SK-N-MC (cell line): ENCODE results near the gene BEX2.
"Not testable (repeated sequence)": the region's sequence is repeated elsewhere in the genome, so short reads cannot be mapped to it uniquely, and the experiment has no call there.

Experiments
- EZH2 ChIP-seq: fragments of 200-600 bp; sonication (generic); IDR thresholded peaks from one replicate; pipeline ENCODE4 v1.6.1; 2017; ENCODE audit warnings: antibody characterized with exemption
- FOXP2 ChIP-seq: optimal IDR thresholded peaks from 2 replicates; pipeline ENCODE3; 2011; ENCODE audit warnings: mild to moderate bottlenecking, moderate library complexity; ENCODE audit not compliant: insufficient read depth; ENCODE audit errors: extremely low read length, control extremely low read depth
- POLR2AphosphoS5 ChIP-seq: IDR thresholded peaks from 2 replicates; pipeline ENCODE4 v1.6.1; 2012; ENCODE audit warnings: mild to moderate bottlenecking, low read depth, low read length, borderline replicate concordance

GRCh38 chrX:103359605-103360004, 48.8 kb upstream of the BEX2 start:
- not testable (repeated sequence) for TF ChIP-seq EZH2, POLR2AphosphoS5, FOXP2
